ENCODE data around the gene PDGFD.

PDGFD gene

DNA sequence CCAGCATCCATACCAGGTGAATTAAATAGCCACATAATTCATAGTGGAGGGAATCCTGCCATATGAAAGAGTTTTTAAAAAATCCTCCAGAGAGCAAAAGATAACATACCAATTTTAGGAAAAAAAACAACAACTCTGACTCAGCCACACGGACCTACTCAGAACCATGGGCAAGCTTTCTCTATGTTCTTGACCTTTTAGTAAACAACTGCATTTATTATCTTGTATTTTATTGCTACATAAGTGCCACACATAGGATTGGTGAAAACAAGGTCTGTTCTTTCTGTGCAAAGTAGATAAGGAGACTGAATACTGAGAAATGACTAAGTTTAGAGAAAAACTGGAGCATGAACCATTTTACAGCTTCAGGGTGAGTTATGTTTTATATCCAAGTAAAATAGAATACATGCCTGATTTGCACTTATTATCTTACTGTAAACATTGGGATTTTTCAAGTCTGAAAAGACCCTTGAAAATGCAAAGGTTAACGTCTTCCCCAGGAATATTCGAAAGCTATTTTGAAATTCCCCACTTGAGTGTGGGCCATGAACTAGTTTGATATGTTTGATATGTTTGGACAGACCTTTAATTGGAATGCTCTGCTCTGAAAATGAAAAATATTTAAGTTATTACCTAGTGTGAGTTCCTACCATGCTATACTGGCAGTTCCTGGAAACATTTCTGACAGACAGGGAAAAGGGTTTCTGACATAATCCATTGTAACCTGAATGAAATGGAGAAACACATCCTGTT is 217.0 kb downstream of the PDGFD start:
- TF ChIP-seq, protein P1, sequence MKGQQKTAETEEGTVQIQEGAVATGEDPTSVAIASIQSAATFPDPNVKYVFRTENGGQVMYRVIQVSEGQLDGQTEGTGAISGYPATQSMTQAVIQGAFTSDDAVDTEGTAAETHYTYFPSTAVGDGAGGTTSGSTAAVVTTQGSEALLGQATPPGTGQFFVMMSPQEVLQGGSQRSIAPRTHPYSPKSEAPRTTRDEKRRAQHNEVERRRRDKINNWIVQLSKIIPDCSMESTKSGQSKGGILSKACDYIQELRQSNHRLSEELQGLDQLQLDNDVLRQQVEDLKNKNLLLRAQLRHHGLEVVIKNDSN (IDR thresholded peaks at IDR 0.05) = no peak
- TF ChIP-seq TAF1 (IDR thresholded peaks at IDR 0.05; ENCODE audit: low read depth) = no peak
- TF ChIP-seq, protein P2, sequence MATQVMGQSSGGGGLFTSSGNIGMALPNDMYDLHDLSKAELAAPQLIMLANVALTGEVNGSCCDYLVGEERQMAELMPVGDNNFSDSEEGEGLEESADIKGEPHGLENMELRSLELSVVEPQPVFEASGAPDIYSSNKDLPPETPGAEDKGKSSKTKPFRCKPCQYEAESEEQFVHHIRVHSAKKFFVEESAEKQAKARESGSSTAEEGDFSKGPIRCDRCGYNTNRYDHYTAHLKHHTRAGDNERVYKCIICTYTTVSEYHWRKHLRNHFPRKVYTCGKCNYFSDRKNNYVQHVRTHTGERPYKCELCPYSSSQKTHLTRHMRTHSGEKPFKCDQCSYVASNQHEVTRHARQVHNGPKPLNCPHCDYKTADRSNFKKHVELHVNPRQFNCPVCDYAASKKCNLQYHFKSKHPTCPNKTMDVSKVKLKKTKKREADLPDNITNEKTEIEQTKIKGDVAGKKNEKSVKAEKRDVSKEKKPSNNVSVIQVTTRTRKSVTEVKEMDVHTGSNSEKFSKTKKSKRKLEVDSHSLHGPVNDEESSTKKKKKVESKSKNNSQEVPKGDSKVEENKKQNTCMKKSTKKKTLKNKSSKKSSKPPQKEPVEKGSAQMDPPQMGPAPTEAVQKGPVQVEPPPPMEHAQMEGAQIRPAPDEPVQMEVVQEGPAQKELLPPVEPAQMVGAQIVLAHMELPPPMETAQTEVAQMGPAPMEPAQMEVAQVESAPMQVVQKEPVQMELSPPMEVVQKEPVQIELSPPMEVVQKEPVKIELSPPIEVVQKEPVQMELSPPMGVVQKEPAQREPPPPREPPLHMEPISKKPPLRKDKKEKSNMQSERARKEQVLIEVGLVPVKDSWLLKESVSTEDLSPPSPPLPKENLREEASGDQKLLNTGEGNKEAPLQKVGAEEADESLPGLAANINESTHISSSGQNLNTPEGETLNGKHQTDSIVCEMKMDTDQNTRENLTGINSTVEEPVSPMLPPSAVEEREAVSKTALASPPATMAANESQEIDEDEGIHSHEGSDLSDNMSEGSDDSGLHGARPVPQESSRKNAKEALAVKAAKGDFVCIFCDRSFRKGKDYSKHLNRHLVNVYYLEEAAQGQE (IDR thresholded peaks at IDR 0.05; ENCODE audit: low read depth) = no peak
- no peak for TF ChIP-seq EGR1 (IDR thresholded peaks at IDR 0.05)
- TF ChIP-seq YY1 (IDR thresholded peaks at IDR 0.05; ENCODE audit: low read depth) = no peak
- no peak for TF ChIP-seq ZBTB7A (IDR thresholded peaks at IDR 0.05; ENCODE audit: low read depth)
- no peak for TF ChIP-seq FOXM1 (IDR thresholded peaks at IDR 0.05; ENCODE audit: borderline replicate concordance, low read depth)

DNA sequence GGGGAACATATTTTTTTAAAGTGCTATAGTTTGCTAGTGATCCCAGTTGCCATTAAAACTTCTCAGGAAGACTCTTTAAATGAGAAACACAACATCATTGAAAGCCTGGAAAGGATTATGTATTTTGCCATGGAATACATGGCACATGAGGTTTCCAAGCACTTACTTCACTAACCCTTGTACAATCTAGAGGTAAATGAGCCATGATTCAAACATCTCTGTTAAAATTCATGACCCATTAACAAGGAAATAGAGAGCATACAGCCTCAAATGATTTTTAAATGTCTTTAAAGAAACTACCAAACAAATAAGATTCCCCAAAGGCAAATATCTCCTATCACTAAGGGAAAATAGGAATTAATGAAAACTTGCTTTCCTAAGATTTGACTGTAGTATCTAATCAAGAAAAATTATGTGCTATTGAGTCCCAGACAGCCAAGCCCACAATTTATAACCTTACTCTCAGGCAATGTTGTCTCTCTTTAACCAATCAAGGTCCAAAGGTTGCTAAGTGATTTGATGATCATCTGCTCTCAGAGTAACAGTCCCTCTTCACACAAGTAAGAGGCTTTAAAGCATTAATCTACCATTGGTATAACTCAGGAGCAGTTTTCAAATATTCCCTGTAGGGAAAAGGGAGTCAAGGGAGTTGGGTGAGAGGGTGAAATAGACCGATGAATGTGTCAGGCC is 219.6 kb downstream of the PDGFD start:
- TF ChIP-seq, protein P3, sequence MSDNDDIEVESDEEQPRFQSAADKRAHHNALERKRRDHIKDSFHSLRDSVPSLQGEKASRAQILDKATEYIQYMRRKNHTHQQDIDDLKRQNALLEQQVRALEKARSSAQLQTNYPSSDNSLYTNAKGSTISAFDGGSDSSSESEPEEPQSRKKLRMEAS (IDR thresholded peaks at IDR 0.05) = no peak
- TF ChIP-seq FOXM1 (IDR thresholded peaks at IDR 0.05; ENCODE audit: borderline replicate concordance, low read depth) (no peak), ZBTB7A (IDR thresholded peaks at IDR 0.05; ENCODE audit: low read depth) (no peak), YY1 (IDR thresholded peaks at IDR 0.05; ENCODE audit: low read depth) (no peak), RAD21 (IDR thresholded peaks at IDR 0.05; ENCODE audit: low read depth) (no peak), EGR1 (IDR thresholded peaks at IDR 0.05) (no peak), TAF1 (IDR thresholded peaks at IDR 0.05; ENCODE audit: low read depth) (no peak), NFIC (IDR thresholded peaks at IDR 0.05) (no peak), CEBPB (IDR thresholded peaks at IDR 0.05) (no peak), TEAD4 (IDR thresholded peaks at IDR 0.05) (no peak), TCF12 (IDR thresholded peaks at IDR 0.05; ENCODE audit: low read depth) (no peak), CREB1 (IDR thresholded peaks at IDR 0.05; ENCODE audit: low read depth) (no peak), EP300 (IDR thresholded peaks at IDR 0.05; ENCODE audit: borderline replicate concordance) (no peak)
- TF ChIP-seq, protein P2 (IDR thresholded peaks at IDR 0.05; ENCODE audit: low read depth) = no peak
- TF ChIP-seq, protein P1 (IDR thresholded peaks at IDR 0.05) = no peak

DNA sequence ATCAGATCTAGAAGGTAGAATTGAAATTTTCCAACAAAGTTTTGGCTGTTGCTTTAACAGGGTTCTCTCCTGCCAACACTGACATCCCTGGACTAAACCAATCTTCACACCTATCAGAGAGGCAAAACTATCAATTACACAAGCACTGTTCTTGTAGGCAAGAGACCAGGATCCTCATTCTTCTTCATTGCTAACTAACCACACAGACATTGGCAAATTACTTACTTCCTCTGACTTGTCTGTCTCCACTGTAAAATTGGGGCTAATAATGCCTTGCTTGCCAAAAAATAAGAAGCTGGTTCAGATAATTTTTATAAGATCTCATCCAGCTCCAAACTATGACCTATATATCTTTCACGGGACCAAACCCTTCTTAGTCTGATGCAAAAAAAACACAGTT is 221.3 kb downstream of the PDGFD start:
- no peak for TF ChIP-seq YY1 (IDR thresholded peaks at IDR 0.05; ENCODE audit: low read depth)
- no peak for TF ChIP-seq TAF1 (IDR thresholded peaks at IDR 0.05; ENCODE audit: low read depth)
- TF ChIP-seq TCF12 (IDR thresholded peaks at IDR 0.05; ENCODE audit: low read depth) = no peak
- no peak for TF ChIP-seq FOXM1 (IDR thresholded peaks at IDR 0.05; ENCODE audit: borderline replicate concordance, low read depth)
- TF ChIP-seq, protein P1 (IDR thresholded peaks at IDR 0.05) = no peak
- TF ChIP-seq EP300 (IDR thresholded peaks at IDR 0.05; ENCODE audit: borderline replicate concordance) = no peak

DNA sequence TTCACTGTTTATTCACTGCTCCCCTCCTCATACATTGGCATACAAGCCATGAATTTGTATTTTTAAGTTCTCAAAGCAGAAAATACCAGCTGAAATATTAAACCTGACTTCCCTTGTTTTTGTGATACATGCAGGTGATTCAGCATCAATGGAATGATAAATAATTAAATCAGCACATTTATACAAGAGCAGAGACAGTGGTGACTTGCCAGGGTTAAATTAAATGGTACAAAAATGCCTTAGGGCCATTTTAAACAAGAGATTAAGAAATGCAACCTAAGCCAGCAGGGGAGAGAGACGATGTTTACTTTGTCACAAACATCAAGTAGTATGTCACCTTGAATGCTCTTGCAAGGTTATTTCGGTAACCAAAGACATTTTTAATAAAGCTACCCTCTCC is 223.4 kb downstream of the PDGFD start:
- TF ChIP-seq NFIC (IDR thresholded peaks at IDR 0.05) = no peak
- no peak for TF ChIP-seq CEBPB (IDR thresholded peaks at IDR 0.05)
- TF ChIP-seq FOXM1 (IDR thresholded peaks at IDR 0.05; ENCODE audit: borderline replicate concordance, low read depth) = no peak
- TF ChIP-seq, protein P3 (IDR thresholded peaks at IDR 0.05) = no peak
- no peak for TF ChIP-seq EP300 (IDR thresholded peaks at IDR 0.05; ENCODE audit: borderline replicate concordance)
- no peak for TF ChIP-seq TCF12 (IDR thresholded peaks at IDR 0.05; ENCODE audit: low read depth)
- TF ChIP-seq ZBTB7A (IDR thresholded peaks at IDR 0.05; ENCODE audit: low read depth) = no peak
- no peak for TF ChIP-seq EGR1 (IDR thresholded peaks at IDR 0.05)
- TF ChIP-seq YY1 (IDR thresholded peaks at IDR 0.05; ENCODE audit: low read depth) = no peak
- TF ChIP-seq CREB1 (IDR thresholded peaks at IDR 0.05; ENCODE audit: low read depth) = no peak
- no peak for TF ChIP-seq RAD21 (IDR thresholded peaks at IDR 0.05; ENCODE audit: low read depth)
- TF ChIP-seq TAF1 (IDR thresholded peaks at IDR 0.05; ENCODE audit: low read depth) = no peak
- TF ChIP-seq, protein P1 (IDR thresholded peaks at IDR 0.05) = no peak
- TF ChIP-seq TEAD4 (IDR thresholded peaks at IDR 0.05) = no peak
- TF ChIP-seq, protein P2 (IDR thresholded peaks at IDR 0.05; ENCODE audit: low read depth) = no peak

All from Ishikawa (cell line).